NCI-H2227 (cell line): ENCODE measurements around the gene SYTL5.
"Not testable (repeated sequence)": the region's sequence is repeated elsewhere in the genome, so short reads cannot be mapped to it uniquely, and the experiment has no call there.

Experiments
- DNase-seq: peaks from one replicate; lab custom pipeline; 2025; ENCODE audit not compliant: unreplicated experiment; lab: John Stamatoyannopoulos, UW

Gene SYTL5

GRCh38 chrX:38006291-38006690, at the start of gene SYTL5:
Gene SYTL5 (plus strand): TSS chrX:38006553. CDS start chrX:38033890, 27,337 bp downstream.
- no peak for DNase-seq

GRCh38 chrX:37958525-37959211, 47.7 kb upstream of the SYTL5 start:
- DNase-seq = peak; percentile 3

- no peak for DNase-seq
These were observed 46.9 kb upstream of the SYTL5 start for GRCh38 chrX:37959212-37960021.

- no peak for DNase-seq
These were observed 45.2 kb upstream of the SYTL5 start for GRCh38 chrX:37961118-37961517.

GRCh38 chrX:37967714-37968113, 38.6 kb upstream of the SYTL5 start:
- DNase-seq = no peak

GRCh38 chrX:37975421-37975820, 30.9 kb upstream of the SYTL5 start:
- no peak for DNase-seq

GRCh38 chrX:37976153-37976552, 30.2 kb upstream of the SYTL5 start:
- DNase-seq = no peak

- DNase-seq = no peak
These were observed 21.5 kb upstream of the SYTL5 start for GRCh38 chrX:37984880-37985279.

GRCh38 chrX:37986893-37987292, 19.5 kb upstream of the SYTL5 start:
- DNase-seq = no peak

- no peak for DNase-seq
These were observed 17.0 kb upstream of the SYTL5 start for GRCh38 chrX:37989304-37989703.

GRCh38 chrX:37991303-37991702, 15.1 kb upstream of the SYTL5 start:
- DNase-seq = not testable (repeated sequence)

- no peak for DNase-seq
These were observed 13.2 kb upstream of the SYTL5 start for GRCh38 chrX:37993176-37993575.

GRCh38 chrX:37993837-37994619, 12.3 kb upstream of the SYTL5 start:
- peak; percentile 36 for DNase-seq

- no peak for DNase-seq
These were observed 10.9 kb upstream of the SYTL5 start for GRCh38 chrX:37995428-37995827.

- no peak for DNase-seq
These were observed 9.3 kb upstream of the SYTL5 start for GRCh38 chrX:37997096-37997495.

- DNase-seq = no peak
These were observed 7.6 kb upstream of the SYTL5 start for GRCh38 chrX:37998586-37999262.

GRCh38 chrX:38000706-38001105, 5.6 kb upstream of the SYTL5 start:
- no peak for DNase-seq

- no peak for DNase-seq
These were observed 2.3 kb upstream of the SYTL5 start for GRCh38 chrX:38004046-38004445.

- DNase-seq = no peak
These were observed 425 bp downstream of the SYTL5 start for GRCh38 chrX:38006778-38007177.

- DNase-seq = no peak
These were observed 2.3 kb downstream of the SYTL5 start for GRCh38 chrX:38008658-38009057.

GRCh38 chrX:38009641-38010040, 3.3 kb downstream of the SYTL5 start:
- no peak for DNase-seq
